Measurements from ENCODE around the gene FAM110A. TPM values are rescaled to one million over a fixed set of nuclear protein-coding genes. Genes with fewer than 3 reads are reported as not detected.

The FAM110A gene
- total and polyA plus RNA-seq, 2 of the 8 experiments (the other 6 are each of a cell fraction or from before 2014, with no cell fraction given), result 10.1 to 10.9 TPM

DNA sequence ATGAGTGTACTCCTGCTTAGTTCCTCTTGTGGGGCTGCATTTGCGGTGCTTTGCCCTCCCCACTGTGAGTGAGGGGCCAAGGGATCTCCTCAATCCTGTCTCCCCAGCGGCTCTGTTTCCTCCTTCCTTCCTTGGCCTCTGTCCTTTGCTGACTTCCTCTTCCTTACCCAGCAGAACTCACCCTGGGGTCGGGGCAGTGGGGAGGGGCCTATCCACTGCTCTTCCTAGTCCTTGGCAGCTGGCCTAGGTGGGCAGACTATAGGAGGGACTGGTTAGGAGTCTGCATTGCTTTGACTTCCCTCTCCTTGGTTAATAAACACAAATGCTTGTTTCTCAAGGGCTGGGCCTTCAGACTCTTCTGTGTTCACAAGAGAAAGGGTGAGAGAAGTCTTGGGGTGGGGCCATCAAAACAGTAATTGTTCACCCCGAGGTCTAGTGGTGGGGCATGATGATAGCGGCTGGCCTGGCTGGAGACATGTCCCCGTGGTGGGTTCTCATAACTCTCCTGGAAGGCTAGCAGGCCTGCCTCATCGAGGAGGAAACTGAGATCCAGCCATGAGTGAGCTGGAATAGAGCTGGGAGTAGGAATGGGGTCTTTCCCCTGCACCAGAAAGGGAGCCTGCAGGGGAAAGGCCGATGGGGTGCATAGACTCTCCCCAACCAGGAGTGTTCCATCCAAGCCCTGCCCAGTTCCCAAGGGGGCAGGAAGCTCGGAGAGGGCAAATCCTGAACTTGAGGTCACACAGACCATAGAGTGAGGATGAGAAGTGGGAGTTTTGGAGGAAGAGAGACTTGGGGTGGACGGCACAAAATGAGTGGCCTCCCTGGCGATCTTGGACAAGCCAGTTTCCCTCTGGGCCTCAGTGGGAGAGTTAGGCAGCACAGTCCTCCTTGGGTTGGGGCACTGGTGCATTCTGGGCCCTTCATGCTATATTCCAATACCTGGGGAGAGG is 12.7 kb downstream of the FAM110A start (continued):
- no peak for TF ChIP-seq CHD7 (IDR thresholded peaks at IDR 0.05; ENCODE audit: insufficient replicate concordance, low read length)
- no peak for TF ChIP-seq SUZ12 (IDR thresholded peaks at IDR 0.05; ENCODE audit: low read length)
- no peak for TF ChIP-seq POU5F1 (IDR thresholded peaks at IDR 0.05; ENCODE audit: low read depth, low read length)
- TF ChIP-seq PHF8 (conservative IDR thresholded peaks at IDR 0.05; ENCODE audit: low read depth, low read length), result no peak
- no peak for TF ChIP-seq YY1 (IDR thresholded peaks at IDR 0.05; ENCODE audit: low read depth, low read length)
- no peak for TF ChIP-seq SRF (IDR thresholded peaks at IDR 0.05; ENCODE audit: low read depth, low read length)
- TF ChIP-seq BRCA1 (IDR thresholded peaks at IDR 0.05; ENCODE audit: low read depth, low read length), result no peak
- TF ChIP-seq CEBPB (IDR thresholded peaks at IDR 0.05; ENCODE audit: low read depth, low read length), result no peak
